HG02571 (cell line): ENCODE measurements around the gene FOCAD.
"Not testable (repeated sequence)": the region's sequence is repeated elsewhere in the genome, so short reads cannot be mapped to it uniquely, and the experiment has no call there.

Experiments
- ATAC-seq: cut with Tn5 transposase; IDR thresholded peaks from one replicate; pipeline ENCODE4 v1.9.1; 2021; ENCODE audit warnings: mild to moderate bottlenecking, moderate library complexity; ENCODE audit not compliant: unreplicated experiment

Gene FOCAD

GRCh38 chr9:20684035-20684874, at the start of gene FOCAD:
Gene FOCAD (plus strand): TSS chr9:20684259. CDS start chr9:20715354, 31,095 bp downstream.
- peak; percentile 99 for ATAC-seq

- no peak for ATAC-seq
These were observed 49.2 kb upstream of the FOCAD start for GRCh38 chr9:20634895-20635294.

- no peak for ATAC-seq
These were observed 47.1 kb upstream of the FOCAD start for GRCh38 chr9:20636888-20637440.

GRCh38 chr9:20640331-20641187, 43.5 kb upstream of the FOCAD start:
- ATAC-seq = peak; percentile 85

- ATAC-seq = no peak
These were observed 42.0 kb upstream of the FOCAD start for GRCh38 chr9:20642045-20642444.

GRCh38 chr9:20643660-20644059, 40.4 kb upstream of the FOCAD start:
- no peak for ATAC-seq

GRCh38 chr9:20646656-20647055, 37.4 kb upstream of the FOCAD start:
- no peak for ATAC-seq

GRCh38 chr9:20649381-20649780, 34.7 kb upstream of the FOCAD start:
- ATAC-seq = no peak

GRCh38 chr9:20650313-20650712, 33.7 kb upstream of the FOCAD start:
- no peak for ATAC-seq

GRCh38 chr9:20650750-20651299, 33.2 kb upstream of the FOCAD start:
- no peak for ATAC-seq

- no peak for ATAC-seq
These were observed 32.1 kb upstream of the FOCAD start for GRCh38 chr9:20651939-20652338.

- not testable (repeated sequence) for ATAC-seq
These were observed 25.8 kb upstream of the FOCAD start for GRCh38 chr9:20658246-20658667.

- no peak for ATAC-seq
These were observed 25.2 kb upstream of the FOCAD start for GRCh38 chr9:20658677-20659473.

GRCh38 chr9:20659474-20659967, 24.5 kb upstream of the FOCAD start:
- ATAC-seq = no peak

GRCh38 chr9:20662156-20662555, 21.9 kb upstream of the FOCAD start:
- no peak for ATAC-seq

- no peak for ATAC-seq
These were observed 20.9 kb upstream of the FOCAD start for GRCh38 chr9:20663133-20663532.

GRCh38 chr9:20664501-20664900, 19.6 kb upstream of the FOCAD start:
- no peak for ATAC-seq

- ATAC-seq = no peak
These were observed 13.7 kb upstream of the FOCAD start for GRCh38 chr9:20670395-20670794.

- ATAC-seq = no peak
These were observed 12.4 kb upstream of the FOCAD start for GRCh38 chr9:20671635-20672034.

GRCh38 chr9:20673537-20673936, 10.5 kb upstream of the FOCAD start:
- not testable (repeated sequence) for ATAC-seq
